Activated gamma-delta T cell treated with anti-CD3 and anti-CD28 coated beads, Interleukin-2, amount 50 U/mL, for 16 hours (primary cell): Measurements from ENCODE around the gene EDARADD.
"Not testable (repeated sequence)": the region's sequence is repeated elsewhere in the genome, so short reads cannot be mapped to it uniquely, and the experiment has no call there.

Experiments used
- DNase-seq: peaks from one replicate; pipeline ENCODE4 v3.0.0-alpha.2; 2020; ENCODE audit warnings: low read depth

Gene EDARADD

GRCh38 chr1:236438614-236439013, 44.5 kb downstream of the EDARADD start:
- DNase-seq: no peak

GRCh38 chr1:236440373-236440772, 46.3 kb downstream of the EDARADD start:
- no peak for DNase-seq

GRCh38 chr1:236450779-236451178, 56.7 kb downstream of the EDARADD start:
- DNase-seq: no peak

- no peak for DNase-seq
These were observed 57.8 kb downstream of the EDARADD start for GRCh38 chr1:236451796-236452373.

GRCh38 chr1:236455243-236455642, 61.2 kb downstream of the EDARADD start:
- DNase-seq: no peak

- DNase-seq: no peak
These were observed 63.7 kb downstream of the EDARADD start for GRCh38 chr1:236457775-236458174.

- DNase-seq: no peak
These were observed 64.9 kb downstream of the EDARADD start for GRCh38 chr1:236458996-236459395.

GRCh38 chr1:236460103-236460502, 66.0 kb downstream of the EDARADD start:
- DNase-seq: no peak

GRCh38 chr1:236464197-236464596, 70.1 kb downstream of the EDARADD start:
- not testable (repeated sequence) for DNase-seq

- no peak for DNase-seq
These were observed 71.3 kb downstream of the EDARADD start for GRCh38 chr1:236465231-236465958.

GRCh38 chr1:236465959-236466303, 71.8 kb downstream of the EDARADD start:
- no peak for DNase-seq

- no peak for DNase-seq
These were observed 73.2 kb downstream of the EDARADD start for GRCh38 chr1:236467327-236467641.

GRCh38 chr1:236468625-236469024, 74.5 kb downstream of the EDARADD start:
- no peak for DNase-seq

GRCh38 chr1:236469466-236469865, 75.4 kb downstream of the EDARADD start:
- no peak for DNase-seq

- DNase-seq: no peak
These were observed 77.0 kb downstream of the EDARADD start for GRCh38 chr1:236471096-236471495.

GRCh38 chr1:236471653-236472052, 77.6 kb downstream of the EDARADD start:
- no peak for DNase-seq

- no peak for DNase-seq
These were observed 79.0 kb downstream of the EDARADD start for GRCh38 chr1:236472850-236473788.

GRCh38 chr1:236476019-236476418, 81.9 kb downstream of the EDARADD start:
- DNase-seq: no peak

- DNase-seq: no peak
These were observed 86.8 kb downstream of the EDARADD start for GRCh38 chr1:236480758-236481436.

- DNase-seq: no peak
These were observed 90.4 kb downstream of the EDARADD start for GRCh38 chr1:236484310-236484971.

- no peak for DNase-seq
These were observed 92.4 kb downstream of the EDARADD start for GRCh38 chr1:236486356-236487002.
